ENCODE measurements around the gene IL1RAPL2. TPM values are rescaled to one million over a fixed set of nuclear protein-coding genes. Genes with fewer than 3 reads are reported as not detected.

The IL1RAPL2 gene
- total RNA-seq, 4 donors from 2014 or later = not detected

GRCh38 chrX:105307762-105308161 lies 741.8 kb downstream of the IL1RAPL2 start:
- H3K27me3 ChIP-seq = no peaks in the 10 kb centered on the region
- no peaks in the 10 kb centered on the region for H3K9me3 ChIP-seq
- H3K27ac ChIP-seq = no peak overlapping the region
- no peaks in the 10 kb centered on the region for H3K36me3 ChIP-seq
- H3K4me1 ChIP-seq = no peaks in the 10 kb centered on the region
- no peak for DNase-seq
- TF ChIP-seq POLR2A (IDR thresholded peaks at IDR 0.05) = no peak
- TF ChIP-seq, protein P1, sequence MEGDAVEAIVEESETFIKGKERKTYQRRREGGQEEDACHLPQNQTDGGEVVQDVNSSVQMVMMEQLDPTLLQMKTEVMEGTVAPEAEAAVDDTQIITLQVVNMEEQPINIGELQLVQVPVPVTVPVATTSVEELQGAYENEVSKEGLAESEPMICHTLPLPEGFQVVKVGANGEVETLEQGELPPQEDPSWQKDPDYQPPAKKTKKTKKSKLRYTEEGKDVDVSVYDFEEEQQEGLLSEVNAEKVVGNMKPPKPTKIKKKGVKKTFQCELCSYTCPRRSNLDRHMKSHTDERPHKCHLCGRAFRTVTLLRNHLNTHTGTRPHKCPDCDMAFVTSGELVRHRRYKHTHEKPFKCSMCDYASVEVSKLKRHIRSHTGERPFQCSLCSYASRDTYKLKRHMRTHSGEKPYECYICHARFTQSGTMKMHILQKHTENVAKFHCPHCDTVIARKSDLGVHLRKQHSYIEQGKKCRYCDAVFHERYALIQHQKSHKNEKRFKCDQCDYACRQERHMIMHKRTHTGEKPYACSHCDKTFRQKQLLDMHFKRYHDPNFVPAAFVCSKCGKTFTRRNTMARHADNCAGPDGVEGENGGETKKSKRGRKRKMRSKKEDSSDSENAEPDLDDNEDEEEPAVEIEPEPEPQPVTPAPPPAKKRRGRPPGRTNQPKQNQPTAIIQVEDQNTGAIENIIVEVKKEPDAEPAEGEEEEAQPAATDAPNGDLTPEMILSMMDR (IDR thresholded peaks at IDR 0.05) = no peak
- no peak overlapping the region for H3K4me3 ChIP-seq

GRCh38 chrX:105313596-105313995 lies 747.6 kb downstream of the IL1RAPL2 start:
- Histone ChIP-seq H3K36me3 (no peaks in the 10 kb centered on the region), H3K4me3 (no peak overlapping the region), H3K27me3 (no peaks in the 10 kb centered on the region), H3K9me3 (no peaks in the 10 kb centered on the region), H3K27ac (no peak overlapping the region), H3K4me1 (no peaks in the 10 kb centered on the region)
- no peak for DNase-seq
- TF ChIP-seq POLR2A (IDR thresholded peaks at IDR 0.05) = no peak
- TF ChIP-seq, protein P1 (IDR thresholded peaks at IDR 0.05) = no peak

GRCh38 chrX:105314458-105314857 lies 748.5 kb downstream of the IL1RAPL2 start:
- no peak for DNase-seq
- H3K27ac ChIP-seq = no peak overlapping the region
- H3K4me3 ChIP-seq = no peak overlapping the region
- H3K9me3 ChIP-seq = no peaks in the 10 kb centered on the region
- H3K27me3 ChIP-seq = no peaks in the 10 kb centered on the region
- TF ChIP-seq, protein P1 (IDR thresholded peaks at IDR 0.05) = no peak
- TF ChIP-seq POLR2A (IDR thresholded peaks at IDR 0.05) = no peak
- H3K36me3 ChIP-seq = no peaks in the 10 kb centered on the region
- no peaks in the 10 kb centered on the region for H3K4me1 ChIP-seq

- Histone ChIP-seq H3K27ac (no peak overlapping the region), H3K27me3 (no peaks in the 10 kb centered on the region), H3K36me3 (no peaks in the 10 kb centered on the region), H3K9me3 (no peaks in the 10 kb centered on the region), H3K4me1 (no peaks in the 10 kb centered on the region), H3K4me3 (no peak overlapping the region)
- TF ChIP-seq, protein P1 (IDR thresholded peaks at IDR 0.05) = no peak
- no peak for TF ChIP-seq POLR2A (IDR thresholded peaks at IDR 0.05)
- no peak for DNase-seq
Measured at GRCh38 chrX:105315248-105315647, 749.2 kb downstream of the IL1RAPL2 start.

DNA sequence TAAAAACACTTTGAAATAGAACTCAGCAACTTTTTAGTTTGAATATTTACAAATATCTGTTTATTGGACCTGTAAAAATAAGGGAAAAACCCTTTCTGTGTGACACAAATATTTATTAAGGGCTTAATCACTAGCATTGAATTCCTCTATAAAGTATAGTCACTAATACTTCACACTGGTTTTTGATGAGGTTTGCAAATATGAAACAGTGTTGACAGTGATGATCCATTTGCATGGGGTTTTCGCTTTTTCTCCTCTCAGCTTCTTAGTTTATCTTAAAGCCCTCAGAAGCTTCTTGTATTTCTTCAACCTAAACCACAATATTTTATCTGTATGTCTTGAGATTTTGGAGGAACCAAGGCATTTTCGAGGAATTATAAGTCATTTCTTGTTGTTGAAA lies 751.1 kb downstream of the IL1RAPL2 start:
- DNase-seq = no peak
- no peak overlapping the region for H3K27ac ChIP-seq
- H3K4me1 ChIP-seq = no peaks in the 10 kb centered on the region
- H3K27me3 ChIP-seq = no peaks in the 10 kb centered on the region
- TF ChIP-seq, protein P1 (IDR thresholded peaks at IDR 0.05) = no peak
- TF ChIP-seq POLR2A (IDR thresholded peaks at IDR 0.05) = no peak
- H3K9me3 ChIP-seq = no peaks in the 10 kb centered on the region
- H3K36me3 ChIP-seq = no peaks in the 10 kb centered on the region
- no peak overlapping the region for H3K4me3 ChIP-seq

DNA sequence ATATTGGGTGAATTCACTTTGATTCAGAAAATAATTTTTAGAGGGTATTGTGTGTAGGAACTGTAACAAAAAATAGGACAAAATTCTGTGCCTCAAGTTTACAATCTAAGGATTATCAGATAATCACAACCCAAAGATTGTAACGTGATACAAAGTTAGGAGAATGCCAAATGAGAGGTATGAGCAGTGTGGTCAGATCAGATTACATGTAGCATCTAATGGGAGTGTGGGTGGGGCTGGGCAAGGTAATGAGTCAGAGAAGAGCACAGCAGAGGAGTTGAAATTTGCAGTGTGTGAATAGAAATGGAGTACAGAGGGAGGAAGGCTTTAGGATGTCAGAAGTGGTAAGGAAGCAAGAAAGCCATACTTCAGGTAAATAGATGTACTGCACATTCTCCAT lies 757.9 kb downstream of the IL1RAPL2 start:
- TF ChIP-seq, protein P1 (IDR thresholded peaks at IDR 0.05) = no peak
- TF ChIP-seq POLR2A (IDR thresholded peaks at IDR 0.05) = no peak
- H3K9me3 ChIP-seq = no peaks in the 10 kb centered on the region
- DNase-seq = no peak
- no peaks in the 10 kb centered on the region for H3K4me1 ChIP-seq
- H3K27me3 ChIP-seq = no peaks in the 10 kb centered on the region
- no peak overlapping the region for H3K4me3 ChIP-seq
- no peak overlapping the region for H3K27ac ChIP-seq
- H3K36me3 ChIP-seq = no peaks in the 10 kb centered on the region
